IgD-negative memory B cell (primary cell): Measurements from ENCODE around the gene SERPINA7. TPM values are rescaled to one million over a fixed set of nuclear protein-coding genes. Genes with fewer than 3 reads are reported as not detected.
A peak's percentile ranks its signal among the peaks of the same experiment; 100 is the strongest.
"Not testable (repeated sequence)": the region's sequence is repeated elsewhere in the genome, so short reads cannot be mapped to it uniquely, and the experiment has no call there.

Experiments
- H3K27ac Mint-ChIP-seq, 3 donors: one replicate each; pipeline ENCODE4 v1.8.0; 2020 to 2022; ENCODE audit warnings: mild to moderate bottlenecking in 3 of 3, mixed read lengths in 3 of 3, moderate library complexity in 1 of 3
- H3K27me3 Mint-ChIP-seq: one replicate; pipeline ENCODE4 v1.8.0; 2021; ENCODE audit warnings: mixed read lengths
- H3K36me3 Mint-ChIP-seq: one replicate; pipeline ENCODE4 v1.8.0; 2020; ENCODE audit warnings: mild to moderate bottlenecking, mixed read lengths
- H3K4me1 Mint-ChIP-seq, 3 donors: one replicate each; pipeline ENCODE4 v1.8.0; 2020 to 2022; ENCODE audit warnings: mixed read lengths in 3 of 3, mild to moderate bottlenecking in 1 of 3
- H3K4me3 Mint-ChIP-seq, 4 donors: one replicate each; pipeline ENCODE4 v1.8.0; 2020 to 2022; ENCODE audit warnings: mild to moderate bottlenecking in 4 of 4, mixed read lengths in 4 of 4, moderate library complexity in 3 of 4
- H3K9me3 Mint-ChIP-seq, 3 donors: one replicate each; pipeline ENCODE4 v1.8.0; 2020 to 2021; ENCODE audit warnings: mixed read lengths in 3 of 3, mild to moderate bottlenecking in 1 of 3
- polyA plus RNA-seq: library from polyadenylated mRNA; unstranded; fragments of 300-500 nt; fragmentation: Illumina TruSeq; gene quantifications from one replicate; pipeline ENCODE4 v1.2.3, GENCODE V29; 2021

SERPINA7 gene
- not detected for polyA plus RNA-seq

- Mint-ChIP-seq H3K27ac (no peak within 1 kb of the TSS), H3K9me3 (no peaks in the 10 kb centered on the region), H3K36me3 (no peaks in the 10 kb centered on the region), H3K4me3 (no peak within 1 kb of the TSS), H3K4me1 (no peaks in the 10 kb centered on the region), H3K27me3 (peaks cover 2% of the 10 kb centered on the region)
These were observed at the start of gene SERPINA7 for GRCh38 chrX:106038625-106039024. TSS of gene SERPINA7 (minus strand) at chrX:106038727. CDS start at chrX:106037058, 1,669 bp downstream.

GRCh38 chrX:106069048-106069447 is 30.5 kb upstream of the SERPINA7 start:
- Mint-ChIP-seq H3K36me3 (no peaks in the 10 kb centered on the region), H3K4me1 (no peaks in the 10 kb centered on the region), H3K9me3 (peaks cover 0 to 6% (median 1%) of the 10 kb centered on the region in 3 donors), H3K27ac (no peak overlapping the region), H3K27me3 (peaks cover 2% of the 10 kb centered on the region), H3K4me3 (no peak overlapping the region)

- no peaks in the 10 kb centered on the region for H3K27me3 Mint-ChIP-seq
These were observed 11.5 kb upstream of the SERPINA7 start for GRCh38 chrX:106050054-106050453.

GRCh38 chrX:106042296-106042695 is 3.8 kb upstream of the SERPINA7 start:
- no peaks in the 10 kb centered on the region for H3K9me3 Mint-ChIP-seq
- H3K4me3 Mint-ChIP-seq: no peak overlapping the region
- H3K27me3 Mint-ChIP-seq: peaks cover 2% of the 10 kb centered on the region
- no peak overlapping the region for H3K27ac Mint-ChIP-seq
- H3K36me3 Mint-ChIP-seq: no peaks in the 10 kb centered on the region
- no peaks in the 10 kb centered on the region for H3K4me1 Mint-ChIP-seq

More at GRCh38 chrX:106050054-106050453, 11.5 kb upstream of the SERPINA7 start:
- H3K36me3 Mint-ChIP-seq: no peaks in the 10 kb centered on the region
- H3K27ac Mint-ChIP-seq: no peak overlapping the region
- H3K4me3 Mint-ChIP-seq: no peak overlapping the region
- H3K9me3 Mint-ChIP-seq: peaks cover 0 to 7% (median 6%) of the 10 kb centered on the region in 3 donors
- H3K4me1 Mint-ChIP-seq: no peaks in the 10 kb centered on the region

- no peaks in the 10 kb centered on the region for H3K36me3 Mint-ChIP-seq
- peaks cover 2% of the 10 kb centered on the region for H3K27me3 Mint-ChIP-seq
- no peak overlapping the region for H3K27ac Mint-ChIP-seq
- no peaks in the 10 kb centered on the region for H3K4me1 Mint-ChIP-seq
- H3K9me3 Mint-ChIP-seq: no peaks in the 10 kb centered on the region
- no peak overlapping the region for H3K4me3 Mint-ChIP-seq
These were observed 2.3 kb upstream of the SERPINA7 start for GRCh38 chrX:106040861-106041260.

GRCh38 chrX:106039920-106040319 is 1.4 kb upstream of the SERPINA7 start:
- Mint-ChIP-seq H3K36me3 (no peaks in the 10 kb centered on the region), H3K27ac (no peak overlapping the region), H3K4me3 (peak overlapping the region in 1 of 4 donors; percentile 30), H3K27me3 (peaks cover 2% of the 10 kb centered on the region), H3K9me3 (no peaks in the 10 kb centered on the region), H3K4me1 (no peaks in the 10 kb centered on the region)

GRCh38 chrX:106037835-106038473 is 573 bp downstream of the SERPINA7 start:
- Mint-ChIP-seq H3K27ac (no peak overlapping the region), H3K36me3 (no peaks in the 10 kb centered on the region), H3K4me3 (no peak overlapping the region), H3K9me3 (no peaks in the 10 kb centered on the region), H3K4me1 (no peaks in the 10 kb centered on the region), H3K27me3 (peaks cover 2% of the 10 kb centered on the region)

GRCh38 chrX:106036716-106037115 is 1.8 kb downstream of the SERPINA7 start:
- no peaks in the 10 kb centered on the region for H3K4me1 Mint-ChIP-seq
- H3K9me3 Mint-ChIP-seq: peaks cover 0 to 3% (median 0%) of the 10 kb centered on the region in 3 donors
- H3K27me3 Mint-ChIP-seq: peaks cover 2% of the 10 kb centered on the region

GRCh38 chrX:106035064-106035463 is 3.5 kb downstream of the SERPINA7 start:
- no peaks in the 10 kb centered on the region for H3K4me1 Mint-ChIP-seq
- no peak overlapping the region for H3K27ac Mint-ChIP-seq
- H3K27me3 Mint-ChIP-seq: peaks cover 2% of the 10 kb centered on the region
- peaks cover 0 to 3% (median 3%) of the 10 kb centered on the region in 3 donors for H3K9me3 Mint-ChIP-seq
- no peak overlapping the region for H3K4me3 Mint-ChIP-seq
- no peaks in the 10 kb centered on the region for H3K36me3 Mint-ChIP-seq

More at GRCh38 chrX:106036716-106037115, 1.8 kb downstream of the SERPINA7 start:
- Mint-ChIP-seq H3K36me3 (no peaks in the 10 kb centered on the region), H3K4me3 (no peak overlapping the region), H3K27ac (no peak overlapping the region)

- H3K4me3 Mint-ChIP-seq: no peak overlapping the region
- peaks cover 1% of the 10 kb centered on the region for H3K36me3 Mint-ChIP-seq
- no peak overlapping the region for H3K27ac Mint-ChIP-seq
- H3K4me1 Mint-ChIP-seq: no peaks in the 10 kb centered on the region
- peaks cover 0 to 3% (median 0%) of the 10 kb centered on the region in 3 donors for H3K9me3 Mint-ChIP-seq
- peaks cover 3% of the 10 kb centered on the region for H3K27me3 Mint-ChIP-seq
These were observed 14.6 kb downstream of the SERPINA7 start for GRCh38 chrX:106023947-106024346.

GRCh38 chrX:106022238-106022637 is 16.3 kb downstream of the SERPINA7 start:
- no peaks in the 10 kb centered on the region for H3K27me3 Mint-ChIP-seq
- no peaks in the 10 kb centered on the region for H3K4me1 Mint-ChIP-seq
- H3K27ac Mint-ChIP-seq: no peak overlapping the region
- no peak overlapping the region for H3K4me3 Mint-ChIP-seq
- no peaks in the 10 kb centered on the region for H3K36me3 Mint-ChIP-seq
- peaks cover 0 to 3% (median 0%) of the 10 kb centered on the region in 3 donors for H3K9me3 Mint-ChIP-seq

GRCh38 chrX:106014119-106014775 is 24.3 kb downstream of the SERPINA7 start:
- Mint-ChIP-seq H3K4me1 (peaks cover 0 to 2% (median 0%) of the 10 kb centered on the region in 3 donors), H3K4me3 (no peak overlapping the region), H3K9me3 (peaks cover 0 to 11% (median 7%) of the 10 kb centered on the region in 3 donors), H3K27me3 (no peaks in the 10 kb centered on the region), H3K36me3 (no peaks in the 10 kb centered on the region), H3K27ac (no peak overlapping the region)

GRCh38 chrX:106009145-106009544 is 29.4 kb downstream of the SERPINA7 start:
- Mint-ChIP-seq H3K9me3 (peaks cover 0 to 11% (median 7%) of the 10 kb centered on the region in 3 donors), H3K27ac (no peak overlapping the region), H3K4me3 (no peak overlapping the region), H3K27me3 (no peaks in the 10 kb centered on the region), H3K36me3 (no peaks in the 10 kb centered on the region), H3K4me1 (peaks cover 0 to 2% (median 0%) of the 10 kb centered on the region in 3 donors)

GRCh38 chrX:106007815-106008214 is 30.7 kb downstream of the SERPINA7 start:
- Mint-ChIP-seq H3K36me3 (no peaks in the 10 kb centered on the region), H3K4me3 (no peak overlapping the region), H3K9me3 (peaks cover 0 to 11% (median 5%) of the 10 kb centered on the region in 3 donors), H3K4me1 (peaks cover 0 to 2% (median 0%) of the 10 kb centered on the region in 3 donors), H3K27ac (no peak overlapping the region), H3K27me3 (no peaks in the 10 kb centered on the region)

GRCh38 chrX:106005684-106006083 is 32.8 kb downstream of the SERPINA7 start:
- no peaks in the 10 kb centered on the region for H3K4me1 Mint-ChIP-seq

GRCh38 chrX:106000609-106001008 is 37.9 kb downstream of the SERPINA7 start:
- not testable (repeated sequence) for H3K27ac Mint-ChIP-seq, H3K27me3 Mint-ChIP-seq, H3K9me3 Mint-ChIP-seq, H3K36me3 Mint-ChIP-seq, H3K4me1 Mint-ChIP-seq, H3K4me3 Mint-ChIP-seq

More at GRCh38 chrX:106005684-106006083, 32.8 kb downstream of the SERPINA7 start:
- no peak overlapping the region for H3K27ac Mint-ChIP-seq
- no peaks in the 10 kb centered on the region for H3K36me3 Mint-ChIP-seq
- peaks cover 0 to 11% (median 0%) of the 10 kb centered on the region in 3 donors for H3K9me3 Mint-ChIP-seq
- H3K4me3 Mint-ChIP-seq: no peak overlapping the region
- H3K27me3 Mint-ChIP-seq: no peaks in the 10 kb centered on the region
